ENCODE results near the gene SLA2. TPM values are rescaled to one million over a fixed set of nuclear protein-coding genes. Genes with fewer than 3 reads are reported as not detected.

The SLA2 gene, protein sequence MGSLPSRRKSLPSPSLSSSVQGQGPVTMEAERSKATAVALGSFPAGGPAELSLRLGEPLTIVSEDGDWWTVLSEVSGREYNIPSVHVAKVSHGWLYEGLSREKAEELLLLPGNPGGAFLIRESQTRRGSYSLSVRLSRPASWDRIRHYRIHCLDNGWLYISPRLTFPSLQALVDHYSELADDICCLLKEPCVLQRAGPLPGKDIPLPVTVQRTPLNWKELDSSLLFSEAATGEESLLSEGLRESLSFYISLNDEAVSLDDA
- total RNA-seq = under 0.01 TPM in 1 of 2 replicates, not detected in the other

GRCh38 chr20:36645998-36646397 is at the start of gene SLA2:
TSS of gene SLA2 (minus strand) at chr20:36646196. CDS start at chr20:36641335, 4,861 bp downstream.

DNA sequence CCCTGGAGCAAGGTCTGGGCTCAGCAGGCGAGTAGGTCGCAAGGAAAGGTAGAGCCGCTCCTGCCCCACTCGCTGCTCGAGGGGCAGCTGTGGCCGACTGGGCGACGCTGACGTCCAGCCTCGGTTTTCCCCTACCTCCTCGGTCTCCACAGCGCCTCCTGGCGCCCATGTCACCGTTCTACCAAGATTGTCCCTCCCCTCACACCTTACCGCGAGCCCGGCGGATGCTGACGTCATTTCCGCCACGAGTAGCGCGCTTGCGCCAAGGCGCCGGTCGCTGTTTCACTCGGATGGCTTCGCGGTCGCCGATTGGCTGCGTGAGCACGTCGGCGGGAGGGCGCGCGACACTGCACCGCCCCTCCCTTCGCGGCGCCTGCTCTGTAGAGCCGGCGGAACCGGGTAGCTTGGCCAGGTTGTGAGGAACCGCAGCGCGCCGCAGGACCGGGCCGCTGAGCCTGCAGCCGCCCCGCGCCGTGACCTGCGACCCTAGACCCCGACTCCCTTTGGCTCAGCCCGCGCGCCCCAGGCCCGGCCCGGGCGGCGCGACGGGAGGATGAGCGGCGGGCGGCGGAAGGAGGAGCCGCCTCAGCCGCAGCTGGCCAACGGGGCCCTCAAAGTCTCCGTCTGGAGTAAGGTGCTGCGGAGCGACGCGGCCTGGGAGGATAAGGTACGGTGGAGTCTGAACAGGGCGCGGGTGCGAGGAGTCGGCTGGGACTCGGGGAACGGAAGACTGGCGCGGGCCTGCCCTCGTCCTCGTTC is 40.4 kb downstream of the SLA2 start, which contains the start of gene RAB5IF:
TSS of gene RAB5IF (plus strand) at position 381 of the 759 bp plus-strand sequence. CDS start at position 554, 173 bp downstream.

GRCh38 chr20:36573103-36573797 is 72.7 kb downstream of the SLA2 start, which contains the start of gene TGIF2:
TSS of gene TGIF2 (plus strand) at chr20:36573597. CDS start at chr20:36578775, 5,178 bp downstream.

Small RNAs within 50 kb of the gene (small RNA-seq; reads per million reads assigned to genes)
- gene RF00019 = not detected

Other genes with a start within 250 kb of the SLA2 start
- gene MYL9, start 104.7 kb downstream of the SLA2 start, total RNA-seq = 75.1 and 78.5 TPM in 2 replicates
- gene TGIF2, start 72.6 kb downstream of the SLA2 start, total RNA-seq = 9.5 and 11.7 TPM in 2 replicates
- gene RAB5IF, start 40.4 kb downstream of the SLA2 start, total RNA-seq = 65.8 and 73.6 TPM in 2 replicates
- gene NDRG3, start 99.9 kb upstream of the SLA2 start, total RNA-seq = 23.3 and 23.9 TPM in 2 replicates
- gene DSN1, start 127.6 kb upstream of the SLA2 start, total RNA-seq = 10.6 and 19.9 TPM in 2 replicates
- gene TLDC2, start 229.9 kb upstream of the SLA2 start, total RNA-seq = 0.54 and 0.65 TPM in 2 replicates

Measured in articular chondrocyte of knee joint (primary cell).